Tibial nerve (tissue), 4 donors: ENCODE measurements around the gene HAAO. TPM values are rescaled to one million over a fixed set of nuclear protein-coding genes. Genes with fewer than 3 reads are reported as not detected.
A peak's percentile ranks its signal among the peaks of the same experiment; 100 is the strongest.

Experiments used
- DNase-seq, 2 donors: peaks; one replicate each; pipeline ENCODE4 v3.0.0-alpha.2; 2019; ENCODE audit warnings: low spot score in 2 of 2
- H3K27ac ChIP-seq, 4 donors: fragments of 200-600 bp; sonication (generic) in 3 of 4; one replicate each; pipeline ENCODE4 v1.5.1; 2017 to 2019; ENCODE audit warnings: mild to moderate bottlenecking in 1 of 4
- H3K27me3 ChIP-seq, 2 donors: fragments of 200-600 bp; sonication (generic) in 1 of 2; one replicate each; pipeline versions ENCODE4 v1.5.1 to v1.6.0; 2017 to 2019
- H3K36me3 ChIP-seq, 3 donors: fragments of 200-600 bp; sonication (generic); one replicate each; pipeline ENCODE4 v1.5.1; 2018 to 2019
- H3K4me1 ChIP-seq, 4 donors: fragments of 200-600 bp; sonication (generic) in 3 of 4; one replicate each; pipeline ENCODE4 v1.5.1; 2017 to 2019
- H3K4me3 ChIP-seq, 4 donors: fragments of 200-600 bp; sonication (generic) in 3 of 4; one replicate each; pipeline ENCODE4 v1.5.1; 2017 to 2019; ENCODE audit warnings: mild to moderate bottlenecking in 1 of 4, moderate library complexity in 1 of 4
- H3K9me3 ChIP-seq, 4 donors: fragments of 200-600 bp; sonication (generic) in 3 of 4; one replicate each; pipeline ENCODE4 v1.5.1; 2017 to 2019
- CTCF ChIP-seq, 5 experiments: fragments of 200-600 bp in 3 of 5; fragments of 450-650 bp in 2 of 5; sonication (generic) in 3 of 5; IDR thresholded peaks; one replicate each; pipeline ENCODE4 v1.5.1; 2016 to 2019; ENCODE audit warnings: antibody characterized with exemption in 5 of 5, mild to moderate bottlenecking in 3 of 5, moderate library complexity in 2 of 5
- EP300 ChIP-seq, 2 donors: sonication (generic); formaldehyde crosslinking; IDR thresholded peaks; one replicate each; pipeline ENCODE4 v1.6.1; 2017; ENCODE audit warnings: antibody characterized with exemption in 2 of 2, mild to moderate bottlenecking in 1 of 2
- POLR2A ChIP-seq, 2 donors: fragments of 450-650 bp; IDR thresholded peaks; one replicate each; pipeline ENCODE4 v1.6.1; 2017; ENCODE audit warnings: antibody characterized with exemption in 2 of 2, mild to moderate bottlenecking in 2 of 2, moderate library complexity in 2 of 2
- WGBS, 2 donors: methylation state at CpG; one replicate each; pipeline ENCODE4 v1.1.5; 2018; 5-methylcytosine and 5-hydroxymethylcytosine counted together
- total RNA-seq, 4 donors: library from RNA; depleted of rRNA; stranded (reverse); fragments of >200 nt; gene quantifications; one replicate each; pipeline ENCODE4 v1.1.0, GENCODE V29; 2016

Gene HAAO
- total RNA-seq, 4 donors from 2014 or later: 5.9 to 24.1 (median 7.6) TPM

- Histone ChIP-seq H3K9me3 (no peaks in the 10 kb centered on the region), H3K27ac (no peak overlapping the region), H3K36me3 (no peaks in the 10 kb centered on the region), H3K4me3 (no peak overlapping the region), H3K4me1 (peaks cover 0 to 18% (median 2%) of the 10 kb centered on the region in 4 donors), H3K27me3 (no peaks in the 10 kb centered on the region)
- 86 to 95% methylated on average over 2 of the region's 2 CpGs for WGBS, 2 donors
- DNase-seq: no peak
- TF ChIP-seq POLR2A (IDR thresholded peaks at IDR 0.05): no peak
- TF ChIP-seq EP300 (IDR thresholded peaks at IDR 0.05): no peak
- no peak for TF ChIP-seq CTCF (IDR thresholded peaks at IDR 0.05)
These were observed 21.4 kb upstream of the HAAO start for GRCh38 chr2:42813763-42814162.

- peak; percentile 38 to 64 (median 47) for TF ChIP-seq CTCF (IDR thresholded peaks at IDR 0.05)
- no peak for TF ChIP-seq EP300 (IDR thresholded peaks at IDR 0.05)
- DNase-seq: peak in 1 of 2 donors; percentile 70
- no peaks in the 10 kb centered on the region for H3K36me3 ChIP-seq
- H3K27ac ChIP-seq: peak overlapping the region in 2 of 4 donors; percentile 26 to 33
- 59 to 60% methylated on average over 1 of the region's 1 CpG for WGBS, 2 donors
- no peaks in the 10 kb centered on the region for H3K27me3 ChIP-seq
- peaks cover 0 to 25% (median 2%) of the 10 kb centered on the region in 4 donors for H3K4me1 ChIP-seq
- H3K4me3 ChIP-seq: no peak overlapping the region
- H3K9me3 ChIP-seq: no peaks in the 10 kb centered on the region
These were observed 20.6 kb upstream of the HAAO start for GRCh38 chr2:42812899-42813479.

GRCh38 chr2:42810971-42811811, 18.8 kb upstream of the HAAO start:
- Histone ChIP-seq H3K4me1 (peaks cover 0 to 26% (median 2%) of the 10 kb centered on the region in 4 donors), H3K36me3 (no peaks in the 10 kb centered on the region), H3K4me3 (peak overlapping the region; percentile 59 to 69 (median 60)), H3K27ac (peak overlapping the region; percentile 96 to 99 (median 98)), H3K9me3 (no peaks in the 10 kb centered on the region), H3K27me3 (no peaks in the 10 kb centered on the region)
- WGBS, 2 donors: 2 to 5% methylated on average over 22 to 31 of the region's 51 CpGs
- TF ChIP-seq CTCF (IDR thresholded peaks at IDR 0.05) (no peak), EP300 (IDR thresholded peaks at IDR 0.05) (peak in 1 of 2 donors; percentile 79), POLR2A (IDR thresholded peaks at IDR 0.05) (peak; percentile 39 to 42)
- peak; percentile 41 to 60 for DNase-seq

- 0% methylated on average over 18 to 59 of the region's 83 CpGs for WGBS, 2 donors
- Histone ChIP-seq H3K27ac (peak overlapping the region; percentile 96 to 99 (median 98)), H3K4me3 (peak overlapping the region; percentile 59 to 69 (median 60)), H3K27me3 (no peaks in the 10 kb centered on the region), H3K9me3 (no peaks in the 10 kb centered on the region), H3K36me3 (no peaks in the 10 kb centered on the region), H3K4me1 (peaks cover 0 to 26% (median 2%) of the 10 kb centered on the region in 4 donors)
- TF ChIP-seq CTCF (IDR thresholded peaks at IDR 0.05): peak in 1 of 5 experiments; percentile 2
- peak in 1 of 2 donors; percentile 89 for TF ChIP-seq EP300 (IDR thresholded peaks at IDR 0.05)
- peak; percentile 59 to 93 for TF ChIP-seq POLR2A (IDR thresholded peaks at IDR 0.05)
- peak; percentile 97 to 98 for DNase-seq
These were observed 18.0 kb upstream of the HAAO start for GRCh38 chr2:42810121-42810970.
